SK-N-SH treated with all-trans-retinoic acid at 6 μM for 48 hours (cell line): ENCODE measurements around the gene NOL8.

Experiments
- ATAC-seq: fragments of 200-7000 bp; cut with Tn5 transposase; 3 replicates; pipeline ENCODE4 v1.9.1; 2020; ENCODE audit warnings: mild to moderate bottlenecking, moderate library complexity
- ARNTL ChIP-seq: fragments of 450-650 bp; formaldehyde crosslinking; IDR thresholded peaks from 2 replicates; pipeline ENCODE4 v1.5.0; 2020; ENCODE audit warnings: low read depth, mild to moderate bottlenecking, moderate library complexity, borderline replicate concordance
- BACH2 ChIP-seq: fragments of 250-450 bp; sonication (Bioruptor Pico); IDR thresholded peaks from 2 replicates; pipeline ENCODE4 v1.9.0; 2021; ENCODE audit warnings: mild to moderate bottlenecking, borderline replicate concordance
- CREB5 ChIP-seq: fragments of 250-450 bp; sonication (Bioruptor Pico); IDR thresholded peaks from 2 replicates; pipeline ENCODE4 v1.5.1; 2020; ENCODE audit warnings: low read depth, mild to moderate bottlenecking, moderate library complexity
- CSDC2 ChIP-seq: fragments of 250-450 bp; sonication (Bioruptor Pico); IDR thresholded peaks from 2 replicates; pipeline ENCODE4 v1.5.0; 2020; ENCODE audit warnings: mild to moderate bottlenecking, moderate library complexity
- ESRRG ChIP-seq: fragments of 250-450 bp; sonication (Bioruptor Pico); IDR thresholded peaks from 2 replicates; pipeline ENCODE4 v1.6.1; 2021; ENCODE audit warnings: mild to moderate bottlenecking
- GLIS3 ChIP-seq: fragments of 250-450 bp; sonication (Bioruptor Pico); IDR thresholded peaks from 2 replicates; pipeline ENCODE4 v1.5.0; 2020; ENCODE audit warnings: mild to moderate bottlenecking, moderate library complexity
- ISL1 ChIP-seq: fragments of 250-450 bp; sonication (Bioruptor Pico); IDR thresholded peaks from 2 replicates; pipeline ENCODE4 v2.1.2; 2022; ENCODE audit warnings: mild to moderate bottlenecking, moderate library complexity
- OSR1 ChIP-seq: fragments of 250-450 bp; sonication (Bioruptor Pico); IDR thresholded peaks from 2 replicates; pipeline ENCODE4 v1.8.0; 2022; ENCODE audit warnings: moderate library complexity, mild to moderate bottlenecking, inconsistent platforms
- PATZ1 ChIP-seq: fragments of 250-450 bp; sonication (Bioruptor Pico); IDR thresholded peaks from 2 replicates; pipeline ENCODE4 v1.8.0; 2020; ENCODE audit warnings: mild to moderate bottlenecking, moderate library complexity, borderline replicate concordance
- POU6F1 ChIP-seq: fragments of 250-450 bp; sonication (Bioruptor Pico); IDR thresholded peaks from 2 replicates; pipeline ENCODE4 v1.8.0; 2021; ENCODE audit warnings: low read depth, mild to moderate bottlenecking, moderate library complexity, borderline replicate concordance
- RARB ChIP-seq: fragments of 250-450 bp; sonication (Bioruptor Pico); IDR thresholded peaks from 2 replicates; pipeline ENCODE4 v1.8.0; 2021; ENCODE audit warnings: mild to moderate bottlenecking, moderate library complexity
- SNAI2 ChIP-seq: fragments of 250-450 bp; sonication (Bioruptor Pico); IDR thresholded peaks from 2 replicates; pipeline ENCODE4 v1.5.0; 2020; ENCODE audit warnings: mild to moderate bottlenecking, moderate library complexity
- TCF4 ChIP-seq: fragments of 250-450 bp; sonication (Bioruptor Pico); IDR thresholded peaks from 2 replicates; pipeline ENCODE4 v1.8.0; 2021; ENCODE audit warnings: mild to moderate bottlenecking, moderate library complexity, borderline replicate concordance
- TOX ChIP-seq: fragments of 250-450 bp; sonication (Bioruptor Pico); IDR thresholded peaks from 2 replicates; pipeline ENCODE4 v1.8.0; 2021; ENCODE audit warnings: mild to moderate bottlenecking, moderate library complexity, borderline replicate concordance
- TSHZ2 ChIP-seq: fragments of 250-450 bp; sonication (Bioruptor Pico); IDR thresholded peaks from 2 replicates; pipeline ENCODE4 v1.5.0; 2020; ENCODE audit warnings: mild to moderate bottlenecking, moderate library complexity
- ZFP3 ChIP-seq: fragments of 250-450 bp; sonication (Bioruptor Pico); IDR thresholded peaks from 2 replicates; pipeline ENCODE4 v1.5.0; 2020; ENCODE audit warnings: mild to moderate bottlenecking, moderate library complexity
- ZFP30 ChIP-seq: fragments of 450-650 bp; formaldehyde crosslinking; IDR thresholded peaks from 2 replicates; pipeline ENCODE4 v1.5.0; 2022; ENCODE audit warnings: mild to moderate bottlenecking, moderate library complexity
- ZNF565 ChIP-seq: fragments of 450-650 bp; formaldehyde crosslinking; conservative IDR thresholded peaks from 2 replicates; pipeline ENCODE4 v1.5.0; 2020; ENCODE audit warnings: low read depth, mild to moderate bottlenecking, moderate library complexity
- ZNF70 ChIP-seq: fragments of 450-650 bp; formaldehyde crosslinking; IDR thresholded peaks from 2 replicates; pipeline ENCODE4 v1.5.0; 2020; ENCODE audit warnings: mild to moderate bottlenecking, moderate library complexity
- ZNF8 ChIP-seq: fragments of 450-650 bp; formaldehyde crosslinking; IDR thresholded peaks from 2 replicates; pipeline ENCODE4 v1.5.0; 2020; ENCODE audit warnings: mild to moderate bottlenecking, moderate library complexity

The NOL8 gene

GRCh38 chr9:92289708-92290390, 35.3 kb downstream of the NOL8 start:
- TF ChIP-seq ZFP3 (no peak), TCF4 (CRISPR knock-in tag) (no peak), ZNF8 (CRISPR knock-in tag) (peak; percentile 52; the same call in 1 of the 2 replicates)
- ATAC-seq: no peak

GRCh38 chr9:92279302-92279701, 45.8 kb downstream of the NOL8 start:
- ATAC-seq: no peak

GRCh38 chr9:92278110-92278509, 47.0 kb downstream of the NOL8 start:
- ATAC-seq: peak; percentile 92
- TF ChIP-seq GLIS3 (CRISPR knock-in tag) (no peak), POU6F1 (CRISPR knock-in tag) (no peak), TCF4 (CRISPR knock-in tag) (no peak), ESRRG (CRISPR knock-in tag) (no peak), PATZ1 (CRISPR knock-in tag) (no peak), CREB5 (no peak), OSR1 (CRISPR knock-in tag) (no peak), BACH2 (CRISPR knock-in tag) (no peak), SNAI2 (CRISPR knock-in tag) (no peak), TOX (CRISPR knock-in tag) (no peak), ARNTL (no peak), TSHZ2 (CRISPR knock-in tag) (no peak), ZNF70 (no peak), ZNF8 (CRISPR knock-in tag) (no peak), ZNF565 (CRISPR knock-in tag) (no peak), ISL1 (CRISPR knock-in tag) (no peak)

More at GRCh38 chr9:92279302-92279701, 45.8 kb downstream of the NOL8 start:
- TF ChIP-seq RARB (no peak), CREB5 (no peak), CSDC2 (CRISPR knock-in tag) (no peak), ZFP30 (CRISPR knock-in tag) (no peak), ZFP3 (no peak), POU6F1 (CRISPR knock-in tag) (no peak), ISL1 (CRISPR knock-in tag) (no peak), GLIS3 (CRISPR knock-in tag) (no peak), ZNF8 (CRISPR knock-in tag) (no peak)
